MG63 (cell line): ENCODE data around the gene CMPK1. TPM values are rescaled to one million over a fixed set of nuclear protein-coding genes. Genes with fewer than 3 reads are reported as not detected.
A peak's percentile ranks its signal among the peaks of the same experiment; 100 is the strongest.

Source experiments
- DNase-seq: peaks from one replicate; pipeline ENCODE4 v3.0.0-alpha.2; 2020
- H3K27me3 ChIP-seq: fragments of 250-450 bp; sonication (Bioruptor Pico); 2 replicates; pipeline ENCODE4 v1.5.1; 2020; ENCODE audit warnings: mild to moderate bottlenecking, moderate library complexity
- H3K36me3 ChIP-seq: fragments of 250-450 bp; sonication (Bioruptor Pico); 2 replicates; pipeline ENCODE4 v1.5.1; 2020; ENCODE audit warnings: mild to moderate bottlenecking, moderate library complexity
- H3K4me3 ChIP-seq: fragments of 250-450 bp; sonication (Bioruptor Pico); 2 replicates; pipeline ENCODE4 v1.5.1; 2020; ENCODE audit warnings: mild to moderate bottlenecking, moderate library complexity
- H3K9me3 ChIP-seq: fragments of 250-450 bp; sonication (Bioruptor Pico); 2 replicates; pipeline ENCODE4 v1.5.1; 2020; ENCODE audit warnings: mild to moderate bottlenecking, moderate library complexity
- total RNA-seq: library from RNA; depleted of rRNA; stranded (reverse); fragments of >200 nt; shearing (Covaris generic); gene quantifications from 2 replicates; pipeline ENCODE4 v1.2.3, GENCODE V29; 2014; ENCODE audit warnings: low replicate concordance

Gene CMPK1
- total RNA-seq, 1 experiment from 2014 or later: 148 TPM

GRCh38 chr1:47380699-47381098 lies 47.1 kb downstream of the CMPK1 start:
- DNase-seq: no peak
- Histone ChIP-seq H3K9me3 (no peaks in the 10 kb centered on the region), H3K27me3 (no peaks in the 10 kb centered on the region), H3K36me3 (peaks cover 29% of the 10 kb centered on the region), H3K4me3 (no peak overlapping the region)

- Histone ChIP-seq H3K4me3 (no peak overlapping the region), H3K36me3 (peaks cover 19% of the 10 kb centered on the region), H3K27me3 (no peaks in the 10 kb centered on the region), H3K9me3 (no peaks in the 10 kb centered on the region)
- DNase-seq: no peak
Measured at GRCh38 chr1:47382399-47382983, 48.9 kb downstream of the CMPK1 start.

- DNase-seq: no peak
- H3K9me3 ChIP-seq: no peaks in the 10 kb centered on the region
Measured at GRCh38 chr1:47384083-47384482, 50.5 kb downstream of the CMPK1 start.

GRCh38 chr1:47385020-47385419 lies 51.4 kb downstream of the CMPK1 start:
- DNase-seq: no peak
- H3K27me3 ChIP-seq: no peaks in the 10 kb centered on the region
- H3K4me3 ChIP-seq: no peak overlapping the region
- H3K36me3 ChIP-seq: peaks cover 13% of the 10 kb centered on the region
- no peaks in the 10 kb centered on the region for H3K9me3 ChIP-seq

More at GRCh38 chr1:47384083-47384482, 50.5 kb downstream of the CMPK1 start:
- no peaks in the 10 kb centered on the region for H3K27me3 ChIP-seq
- no peak overlapping the region for H3K4me3 ChIP-seq
- peaks cover 19% of the 10 kb centered on the region for H3K36me3 ChIP-seq

GRCh38 chr1:47386268-47386667 lies 52.7 kb downstream of the CMPK1 start:
- no peak for DNase-seq
- peaks cover 13% of the 10 kb centered on the region for H3K36me3 ChIP-seq
- no peaks in the 10 kb centered on the region for H3K9me3 ChIP-seq
- H3K27me3 ChIP-seq: no peaks in the 10 kb centered on the region
- H3K4me3 ChIP-seq: no peak overlapping the region

DNA sequence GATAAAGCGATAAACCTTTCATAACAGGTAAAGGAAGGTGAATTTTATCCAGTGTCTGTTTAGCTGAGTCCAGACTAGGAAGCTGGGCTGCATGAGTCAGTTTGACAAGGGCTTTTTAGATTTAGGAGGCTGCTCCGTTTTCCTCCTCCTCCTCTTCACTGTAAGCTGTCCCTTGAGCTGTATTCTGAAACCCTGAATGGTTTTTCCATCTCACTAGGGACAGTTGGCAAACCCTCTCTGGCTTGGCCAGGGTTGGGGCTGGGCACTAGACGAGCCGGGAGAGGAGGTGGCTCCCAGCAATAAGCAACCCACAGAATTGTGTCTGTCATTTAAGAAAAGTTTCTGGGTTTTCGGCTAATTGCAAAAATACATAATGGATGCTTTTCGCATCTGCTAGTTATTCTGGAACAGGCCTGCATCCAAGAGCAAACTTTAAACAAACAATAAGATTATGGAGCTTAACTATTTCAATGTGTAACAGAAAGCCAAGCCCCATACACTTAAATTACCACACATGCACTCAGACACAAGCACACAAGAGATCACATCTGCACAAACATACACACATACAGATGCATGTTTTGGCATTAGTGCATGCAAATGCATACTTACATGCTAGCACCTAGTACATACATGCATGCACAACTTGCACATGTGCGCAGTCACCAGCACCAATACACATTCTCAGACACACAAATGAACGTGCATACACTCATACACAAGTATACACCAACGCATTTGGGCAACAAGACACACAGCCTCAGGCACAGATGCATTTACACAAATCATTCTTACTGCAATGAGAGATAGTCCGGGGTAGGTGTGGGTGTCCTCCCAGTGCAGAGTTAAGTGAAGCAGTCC lies 54.7 kb downstream of the CMPK1 start:
- Histone ChIP-seq H3K4me3 (no peak overlapping the region), H3K27me3 (no peaks in the 10 kb centered on the region), H3K36me3 (peaks cover 5% of the 10 kb centered on the region), H3K9me3 (no peaks in the 10 kb centered on the region)
- peak; percentile 13 for DNase-seq

- H3K36me3 ChIP-seq: no peaks in the 10 kb centered on the region
- H3K27me3 ChIP-seq: no peaks in the 10 kb centered on the region
- DNase-seq: peak; percentile 53
- no peaks in the 10 kb centered on the region for H3K9me3 ChIP-seq
- no peak overlapping the region for H3K4me3 ChIP-seq
Measured at GRCh38 chr1:47388891-47389238, 55.3 kb downstream of the CMPK1 start.

- H3K27me3 ChIP-seq: no peaks in the 10 kb centered on the region
- no peaks in the 10 kb centered on the region for H3K36me3 ChIP-seq
- no peak for DNase-seq
- no peak overlapping the region for H3K4me3 ChIP-seq
- H3K9me3 ChIP-seq: no peaks in the 10 kb centered on the region
Measured at GRCh38 chr1:47389731-47390130, 56.1 kb downstream of the CMPK1 start.

DNA sequence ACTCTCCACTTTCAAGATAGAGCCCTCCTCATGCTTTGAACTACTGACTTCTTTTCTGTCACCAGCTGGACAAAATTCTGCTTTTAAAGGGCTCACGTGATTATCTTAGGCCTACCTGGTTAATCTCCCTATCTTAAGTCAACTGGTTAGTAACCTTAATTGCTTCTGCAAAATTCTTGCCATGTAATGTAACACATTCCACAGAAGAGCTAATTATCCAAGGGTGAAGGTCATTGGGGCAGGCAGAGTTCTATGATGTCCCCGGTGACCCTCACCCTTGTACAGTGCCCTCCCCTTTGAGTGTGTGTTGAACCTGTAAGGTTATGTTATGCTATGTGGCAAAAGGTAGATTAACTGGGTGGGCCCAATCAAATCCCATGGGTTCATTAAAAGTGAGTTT lies 57.3 kb downstream of the CMPK1 start:
- no peak for DNase-seq
- no peaks in the 10 kb centered on the region for H3K27me3 ChIP-seq
- no peaks in the 10 kb centered on the region for H3K36me3 ChIP-seq
- no peak overlapping the region for H3K4me3 ChIP-seq
- H3K9me3 ChIP-seq: no peaks in the 10 kb centered on the region

GRCh38 chr1:47393141-47393540 lies 59.6 kb downstream of the CMPK1 start:
- H3K4me3 ChIP-seq: no peak overlapping the region
- H3K27me3 ChIP-seq: no peaks in the 10 kb centered on the region
- DNase-seq: peak; percentile 31
- H3K9me3 ChIP-seq: no peaks in the 10 kb centered on the region
- no peaks in the 10 kb centered on the region for H3K36me3 ChIP-seq

- Histone ChIP-seq H3K4me3 (no peak overlapping the region), H3K9me3 (no peaks in the 10 kb centered on the region), H3K36me3 (no peaks in the 10 kb centered on the region), H3K27me3 (no peaks in the 10 kb centered on the region)
- DNase-seq: no peak
Measured at GRCh38 chr1:47395433-47395832, 61.8 kb downstream of the CMPK1 start.

DNA sequence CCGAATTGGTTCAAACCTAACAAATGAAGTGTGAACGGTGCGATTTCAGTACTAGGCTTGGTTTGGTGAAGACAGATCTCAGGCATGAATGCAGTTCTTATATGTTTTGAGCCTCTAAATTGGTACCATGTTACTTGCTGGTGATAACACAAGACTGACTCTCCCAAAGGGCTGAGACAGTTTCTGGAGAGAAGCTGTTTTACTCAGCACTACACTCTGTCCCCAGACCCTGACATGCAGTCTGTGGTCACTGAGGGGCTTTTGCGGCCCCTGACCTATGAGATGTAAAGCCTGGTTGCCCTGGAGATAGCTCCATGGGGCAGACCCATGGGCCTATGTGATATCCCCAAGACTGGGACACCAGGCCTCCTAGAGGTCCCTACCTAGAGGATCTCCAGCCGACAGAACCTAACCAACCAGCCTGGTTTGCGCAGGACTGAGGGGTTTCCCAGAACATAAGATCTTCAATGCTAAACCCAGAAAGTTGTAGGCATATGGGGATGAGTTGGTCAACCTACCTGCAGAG lies 63.1 kb downstream of the CMPK1 start:
- no peaks in the 10 kb centered on the region for H3K36me3 ChIP-seq
- DNase-seq: no peak
- no peak overlapping the region for H3K4me3 ChIP-seq
- no peaks in the 10 kb centered on the region for H3K27me3 ChIP-seq
- H3K9me3 ChIP-seq: no peaks in the 10 kb centered on the region

- H3K4me3 ChIP-seq: no peak overlapping the region
- no peaks in the 10 kb centered on the region for H3K36me3 ChIP-seq
- no peak for DNase-seq
- H3K27me3 ChIP-seq: no peaks in the 10 kb centered on the region
- no peaks in the 10 kb centered on the region for H3K9me3 ChIP-seq
Measured at GRCh38 chr1:47399138-47399845, 65.7 kb downstream of the CMPK1 start.

DNA sequence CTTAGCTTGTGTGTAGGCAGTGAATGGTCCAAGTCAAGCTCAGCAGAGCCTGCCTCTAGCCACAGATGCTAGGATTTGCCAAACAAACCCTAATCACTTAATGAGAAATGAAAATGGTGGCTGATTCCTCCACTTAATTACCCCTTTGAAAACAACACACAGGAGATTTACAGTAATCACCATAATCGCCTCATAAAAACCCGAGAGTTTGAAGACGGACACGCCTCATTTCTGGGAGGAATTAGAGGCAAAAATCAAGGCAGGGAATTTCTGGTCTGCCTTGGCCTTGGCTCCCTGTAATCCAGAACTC lies 66.2 kb downstream of the CMPK1 start:
- no peaks in the 10 kb centered on the region for H3K36me3 ChIP-seq
- H3K9me3 ChIP-seq: no peaks in the 10 kb centered on the region
- no peaks in the 10 kb centered on the region for H3K27me3 ChIP-seq
- H3K4me3 ChIP-seq: no peak overlapping the region
- DNase-seq: no peak

- Histone ChIP-seq H3K27me3 (no peaks in the 10 kb centered on the region), H3K4me3 (no peak overlapping the region), H3K36me3 (no peaks in the 10 kb centered on the region), H3K9me3 (no peaks in the 10 kb centered on the region)
- DNase-seq: no peak
Measured at GRCh38 chr1:47401761-47402160, 68.2 kb downstream of the CMPK1 start.

DNA sequence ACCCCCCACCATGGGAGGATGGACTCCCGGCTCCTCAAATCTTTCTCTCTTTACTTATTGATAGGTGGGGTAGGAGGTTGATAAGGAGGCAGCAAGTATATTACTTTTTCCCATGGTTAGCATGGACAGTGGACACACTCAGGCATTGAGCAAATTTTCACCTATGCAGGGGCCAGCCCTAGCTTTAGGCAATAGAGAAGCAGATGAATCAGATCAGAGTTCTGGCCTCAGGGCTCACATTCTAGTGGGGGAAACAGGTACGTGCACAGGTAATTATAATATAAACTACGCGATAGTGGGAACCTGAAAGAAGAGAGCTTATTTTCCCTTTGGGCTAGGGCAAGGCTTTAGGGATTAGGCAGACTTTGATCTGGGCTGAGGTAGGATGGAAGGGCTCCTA lies 69.0 kb downstream of the CMPK1 start:
- Histone ChIP-seq H3K27me3 (no peaks in the 10 kb centered on the region), H3K9me3 (no peaks in the 10 kb centered on the region), H3K36me3 (no peaks in the 10 kb centered on the region), H3K4me3 (no peak overlapping the region)
- no peak for DNase-seq

GRCh38 chr1:47403321-47403910 lies 69.8 kb downstream of the CMPK1 start:
- Histone ChIP-seq H3K9me3 (no peaks in the 10 kb centered on the region), H3K4me3 (no peak overlapping the region), H3K27me3 (no peaks in the 10 kb centered on the region), H3K36me3 (no peaks in the 10 kb centered on the region)
- DNase-seq: no peak
